ENCODE data around the gene EYA4. TPM values are rescaled to one million over a fixed set of nuclear protein-coding genes. Genes with fewer than 3 reads are reported as not detected.

Gene EYA4
- total RNA-seq, 1 experiment from 2014 or later = not detected

DNA sequence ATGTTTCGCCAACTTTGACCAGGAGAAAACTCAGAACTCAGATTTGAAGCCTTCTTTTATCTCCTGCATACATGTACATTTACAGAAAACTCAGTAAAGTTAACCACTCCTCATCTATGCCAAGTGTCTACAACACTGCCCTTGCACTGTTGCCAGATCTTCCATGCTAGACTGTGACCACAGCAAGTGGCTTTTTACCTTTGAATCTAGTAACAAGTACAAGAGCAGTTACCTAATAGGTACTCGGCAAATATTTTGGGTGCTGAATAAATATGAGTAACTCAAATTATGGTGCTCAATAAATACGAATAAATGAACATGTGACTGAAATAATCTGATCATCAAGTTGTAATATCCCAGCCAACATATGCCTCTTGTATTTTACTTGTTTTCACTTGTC lies 184.9 kb downstream of the EYA4 start:
- peaks cover 89% of the 10 kb centered on the region for H3K27me3 Mint-ChIP-seq (ENCODE audit: insufficient read depth, unreplicated experiment)
- H3K27ac Mint-ChIP-seq (ENCODE audit: low read depth, unreplicated experiment) = no peak overlapping the region
- no peaks in the 10 kb centered on the region for H3K36me3 Mint-ChIP-seq (ENCODE audit: insufficient read depth, unreplicated experiment)

DNA sequence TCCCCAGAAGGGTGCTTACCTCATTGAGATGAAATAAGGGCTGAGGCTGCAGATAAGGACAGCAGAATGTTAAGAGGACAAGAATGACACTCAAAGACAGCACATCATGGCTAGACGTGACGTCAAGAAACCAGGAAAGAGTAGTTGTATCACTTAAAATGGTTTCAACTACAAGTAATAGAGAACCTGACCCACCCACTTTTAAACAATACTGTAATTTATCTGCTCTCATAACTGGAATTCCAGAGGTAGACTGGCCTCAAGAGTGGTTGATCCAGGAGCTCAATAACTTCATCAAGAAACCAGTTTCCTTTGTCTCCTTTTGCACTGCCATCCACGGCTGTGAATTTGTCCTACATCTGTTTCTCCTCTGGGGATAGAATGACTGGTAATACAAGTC lies 187.1 kb downstream of the EYA4 start:
- Mint-ChIP-seq H3K4me1 (ENCODE audit: insufficient read depth, unreplicated experiment) (no peaks in the 10 kb centered on the region), H3K9me3 (ENCODE audit: unreplicated experiment) (no peaks in the 10 kb centered on the region), H3K27me3 (ENCODE audit: insufficient read depth, unreplicated experiment) (peaks cover 93% of the 10 kb centered on the region), H3K27ac (ENCODE audit: low read depth, unreplicated experiment) (no peak overlapping the region), H3K36me3 (ENCODE audit: insufficient read depth, unreplicated experiment) (no peaks in the 10 kb centered on the region), H3K4me3 (ENCODE audit: unreplicated experiment) (no peak overlapping the region)
- no TSS peak for BruUV-seq (replicated peaks)
- TF ChIP-seq, protein P1, sequence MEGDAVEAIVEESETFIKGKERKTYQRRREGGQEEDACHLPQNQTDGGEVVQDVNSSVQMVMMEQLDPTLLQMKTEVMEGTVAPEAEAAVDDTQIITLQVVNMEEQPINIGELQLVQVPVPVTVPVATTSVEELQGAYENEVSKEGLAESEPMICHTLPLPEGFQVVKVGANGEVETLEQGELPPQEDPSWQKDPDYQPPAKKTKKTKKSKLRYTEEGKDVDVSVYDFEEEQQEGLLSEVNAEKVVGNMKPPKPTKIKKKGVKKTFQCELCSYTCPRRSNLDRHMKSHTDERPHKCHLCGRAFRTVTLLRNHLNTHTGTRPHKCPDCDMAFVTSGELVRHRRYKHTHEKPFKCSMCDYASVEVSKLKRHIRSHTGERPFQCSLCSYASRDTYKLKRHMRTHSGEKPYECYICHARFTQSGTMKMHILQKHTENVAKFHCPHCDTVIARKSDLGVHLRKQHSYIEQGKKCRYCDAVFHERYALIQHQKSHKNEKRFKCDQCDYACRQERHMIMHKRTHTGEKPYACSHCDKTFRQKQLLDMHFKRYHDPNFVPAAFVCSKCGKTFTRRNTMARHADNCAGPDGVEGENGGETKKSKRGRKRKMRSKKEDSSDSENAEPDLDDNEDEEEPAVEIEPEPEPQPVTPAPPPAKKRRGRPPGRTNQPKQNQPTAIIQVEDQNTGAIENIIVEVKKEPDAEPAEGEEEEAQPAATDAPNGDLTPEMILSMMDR (IDR thresholded peaks at IDR 0.05; ENCODE audit: unreplicated experiment) = no peak
- ChIA-PET CTCF (no interaction called here), POLR2A (no interaction called here)
- DNase-seq (ENCODE audit: unreplicated experiment) = no peak
- intact Hi-C loops (cut with micrococcal nuclease) = no loop called here

More for the DNA sequence above, 184.9 kb downstream of the EYA4 start:
- ChIA-PET POLR2A (no interaction called here), CTCF (no interaction called here)
- no peaks in the 10 kb centered on the region for H3K9me3 Mint-ChIP-seq (ENCODE audit: unreplicated experiment)
- intact Hi-C loops (cut with micrococcal nuclease) = no loop called here
- no TSS peak for BruUV-seq (replicated peaks)
- DNase-seq (ENCODE audit: unreplicated experiment) = no peak
- TF ChIP-seq, protein P1 (IDR thresholded peaks at IDR 0.05; ENCODE audit: unreplicated experiment) = no peak
- H3K4me3 Mint-ChIP-seq (ENCODE audit: unreplicated experiment) = no peak overlapping the region
- no peaks in the 10 kb centered on the region for H3K4me1 Mint-ChIP-seq (ENCODE audit: insufficient read depth, unreplicated experiment)

DNA sequence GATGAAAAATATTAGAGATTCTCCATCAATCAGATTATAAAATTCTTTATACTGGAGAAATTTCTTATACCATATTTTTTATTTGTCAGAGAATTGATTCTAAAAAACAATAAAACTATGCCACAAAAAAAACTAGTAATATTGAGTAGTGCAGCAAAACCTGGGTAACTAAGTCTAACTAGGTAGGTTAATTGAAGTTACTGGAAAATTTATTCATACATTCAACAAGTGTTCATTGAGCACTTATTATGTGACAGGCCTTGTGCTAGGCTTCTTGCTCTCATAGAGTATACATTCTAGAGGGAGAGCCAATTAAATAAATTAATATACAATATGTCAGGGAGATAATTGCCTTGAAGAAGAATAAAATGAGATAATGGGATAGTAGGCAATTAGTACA lies 189.4 kb downstream of the EYA4 start:
- no peaks in the 10 kb centered on the region for H3K9me3 Mint-ChIP-seq (ENCODE audit: unreplicated experiment)
- H3K27me3 Mint-ChIP-seq (ENCODE audit: insufficient read depth, unreplicated experiment) = peaks cover 97% of the 10 kb centered on the region
- BruUV-seq (replicated peaks) = no TSS peak
- ChIA-PET CTCF (no interaction called here), POLR2A (no interaction called here)
- TF ChIP-seq, protein P1 (IDR thresholded peaks at IDR 0.05; ENCODE audit: unreplicated experiment) = no peak
- no peaks in the 10 kb centered on the region for H3K4me1 Mint-ChIP-seq (ENCODE audit: insufficient read depth, unreplicated experiment)
- intact Hi-C loops (cut with micrococcal nuclease) = no loop called here
- no peak overlapping the region for H3K4me3 Mint-ChIP-seq (ENCODE audit: unreplicated experiment)
- H3K27ac Mint-ChIP-seq (ENCODE audit: low read depth, unreplicated experiment) = no peak overlapping the region
- no peaks in the 10 kb centered on the region for H3K36me3 Mint-ChIP-seq (ENCODE audit: insufficient read depth, unreplicated experiment)
- DNase-seq (ENCODE audit: unreplicated experiment) = no peak

DNA sequence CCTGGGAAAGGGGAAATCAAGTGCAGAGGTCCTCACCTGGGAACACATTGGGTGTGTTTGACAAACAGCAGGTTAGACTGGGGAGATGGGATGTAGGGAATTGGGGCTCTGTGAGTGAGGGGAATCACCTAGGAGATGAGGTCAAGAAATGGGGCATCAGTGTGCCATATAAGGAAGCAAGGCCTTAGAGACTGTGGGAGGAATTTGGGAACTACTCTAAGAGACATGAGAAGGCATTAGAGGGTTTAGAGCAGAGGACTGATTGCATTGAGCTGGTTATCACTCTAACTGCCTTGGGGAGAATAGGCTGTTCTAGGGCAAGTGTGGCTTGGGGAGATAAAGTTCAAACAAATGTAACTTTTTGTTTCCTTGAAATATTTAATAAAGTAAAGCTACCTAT lies 189.9 kb downstream of the EYA4 start:
- POLR2A ChIA-PET = no interaction called here
- DNase-seq (ENCODE audit: unreplicated experiment) = no peak
- Mint-ChIP-seq H3K9me3 (ENCODE audit: unreplicated experiment) (no peaks in the 10 kb centered on the region), H3K4me3 (ENCODE audit: unreplicated experiment) (no peak overlapping the region), H3K27me3 (ENCODE audit: insufficient read depth, unreplicated experiment) (peaks cover 97% of the 10 kb centered on the region), H3K36me3 (ENCODE audit: insufficient read depth, unreplicated experiment) (no peaks in the 10 kb centered on the region), H3K27ac (ENCODE audit: low read depth, unreplicated experiment) (no peak overlapping the region), H3K4me1 (ENCODE audit: insufficient read depth, unreplicated experiment) (no peaks in the 10 kb centered on the region)
- CTCF ChIA-PET = no interaction called here
- BruUV-seq (replicated peaks) = no TSS peak
- intact Hi-C loops (cut with micrococcal nuclease) = no loop called here
- TF ChIP-seq, protein P1 (IDR thresholded peaks at IDR 0.05; ENCODE audit: unreplicated experiment) = no peak
